Choroid plexus epithelial cell (primary cell): ENCODE measurements around the gene UBA1.

ENCODE experiments used
- DNase-seq: peaks from one replicate; pipeline ENCODE4 v3.0.0-alpha.2; 2010; ENCODE audit warnings: low read depth
- H3K4me3 ChIP-seq: 2 replicates; pipeline ENCODE4 v1.5.1; 2011; ENCODE audit warnings: low read depth, mild to moderate bottlenecking, control low read depth, low read length, moderate library complexity
- TF ChIP-seq, protein P1 (sequence below): conservative IDR thresholded peaks from 2 replicates; pipeline ENCODE4 v1.5.1; 2011; ENCODE audit warnings: low read depth, mild to moderate bottlenecking, control low read depth, inconsistent platforms, low read length, moderate library complexity

UBA1 gene

DNA sequence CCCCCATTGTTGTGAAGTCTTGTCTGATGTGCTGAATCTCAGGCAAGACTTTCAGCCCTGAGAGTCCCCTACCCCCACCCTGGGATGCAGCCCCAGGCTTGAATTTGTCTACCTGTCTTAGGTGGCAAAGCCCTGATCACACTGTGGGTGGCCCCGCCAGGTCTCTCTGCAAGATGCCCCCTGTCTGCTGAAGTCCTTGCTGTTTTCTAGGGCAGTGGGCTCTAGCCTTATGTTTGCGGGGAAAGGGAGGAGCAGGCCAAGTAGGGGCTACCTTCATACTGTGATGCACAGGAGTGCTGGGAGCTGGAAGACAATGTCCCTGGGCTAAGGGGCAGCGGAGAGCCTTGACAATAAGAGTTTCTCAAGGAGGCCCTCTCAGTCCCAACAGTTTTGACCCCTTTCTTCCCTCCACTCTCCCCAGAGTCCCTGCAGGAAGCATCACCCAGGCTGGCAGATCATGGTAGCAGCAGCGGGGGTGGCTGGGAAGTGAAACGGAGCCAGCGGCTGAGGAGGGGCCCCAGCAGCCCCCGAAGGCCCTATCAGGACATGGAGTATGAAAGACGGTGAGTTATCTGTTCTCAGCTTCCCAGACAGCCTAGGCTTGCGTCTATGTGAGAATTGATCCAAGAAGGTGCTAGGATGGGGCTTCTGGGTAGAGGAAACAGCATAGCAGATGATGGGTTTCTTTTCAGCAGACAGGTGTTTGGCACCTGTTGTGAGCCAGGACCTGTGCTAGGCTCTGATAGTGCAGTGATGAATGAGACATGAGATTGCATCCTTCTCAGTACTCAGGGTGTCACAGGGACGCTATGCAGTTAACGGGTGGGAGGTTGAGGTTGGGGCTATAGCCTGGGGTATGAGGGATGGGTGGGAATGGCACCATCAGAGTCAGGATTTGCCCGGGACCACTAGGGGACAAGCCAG lies 46.4 kb upstream of the UBA1 start:
- peak overlapping the region; percentile 83 for H3K4me3 ChIP-seq
- DNase-seq, result no peak
- TF ChIP-seq, protein P1, sequence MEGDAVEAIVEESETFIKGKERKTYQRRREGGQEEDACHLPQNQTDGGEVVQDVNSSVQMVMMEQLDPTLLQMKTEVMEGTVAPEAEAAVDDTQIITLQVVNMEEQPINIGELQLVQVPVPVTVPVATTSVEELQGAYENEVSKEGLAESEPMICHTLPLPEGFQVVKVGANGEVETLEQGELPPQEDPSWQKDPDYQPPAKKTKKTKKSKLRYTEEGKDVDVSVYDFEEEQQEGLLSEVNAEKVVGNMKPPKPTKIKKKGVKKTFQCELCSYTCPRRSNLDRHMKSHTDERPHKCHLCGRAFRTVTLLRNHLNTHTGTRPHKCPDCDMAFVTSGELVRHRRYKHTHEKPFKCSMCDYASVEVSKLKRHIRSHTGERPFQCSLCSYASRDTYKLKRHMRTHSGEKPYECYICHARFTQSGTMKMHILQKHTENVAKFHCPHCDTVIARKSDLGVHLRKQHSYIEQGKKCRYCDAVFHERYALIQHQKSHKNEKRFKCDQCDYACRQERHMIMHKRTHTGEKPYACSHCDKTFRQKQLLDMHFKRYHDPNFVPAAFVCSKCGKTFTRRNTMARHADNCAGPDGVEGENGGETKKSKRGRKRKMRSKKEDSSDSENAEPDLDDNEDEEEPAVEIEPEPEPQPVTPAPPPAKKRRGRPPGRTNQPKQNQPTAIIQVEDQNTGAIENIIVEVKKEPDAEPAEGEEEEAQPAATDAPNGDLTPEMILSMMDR, result no peak

DNA sequence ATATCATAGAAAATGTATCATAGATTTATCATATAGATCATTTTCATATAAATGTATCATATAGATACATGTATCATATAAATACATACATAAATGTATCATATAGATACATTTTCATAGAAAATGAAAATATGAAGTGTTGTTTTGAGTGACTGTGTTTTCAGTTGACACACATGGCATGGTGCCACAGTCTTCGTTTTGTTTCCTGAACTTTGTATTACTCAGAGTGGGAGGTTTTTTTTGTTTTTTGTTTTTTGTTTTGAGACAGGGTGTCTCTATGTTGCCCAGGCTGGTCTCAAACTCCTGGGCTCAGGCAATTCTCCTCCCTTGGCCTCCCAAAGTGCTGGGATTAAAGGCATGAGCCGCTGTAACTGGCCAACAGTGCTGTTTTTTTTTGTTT lies 44.7 kb upstream of the UBA1 start:
- no peak for DNase-seq
- TF ChIP-seq, protein P1, result no peak
- H3K4me3 ChIP-seq, result no peak overlapping the region

DNA sequence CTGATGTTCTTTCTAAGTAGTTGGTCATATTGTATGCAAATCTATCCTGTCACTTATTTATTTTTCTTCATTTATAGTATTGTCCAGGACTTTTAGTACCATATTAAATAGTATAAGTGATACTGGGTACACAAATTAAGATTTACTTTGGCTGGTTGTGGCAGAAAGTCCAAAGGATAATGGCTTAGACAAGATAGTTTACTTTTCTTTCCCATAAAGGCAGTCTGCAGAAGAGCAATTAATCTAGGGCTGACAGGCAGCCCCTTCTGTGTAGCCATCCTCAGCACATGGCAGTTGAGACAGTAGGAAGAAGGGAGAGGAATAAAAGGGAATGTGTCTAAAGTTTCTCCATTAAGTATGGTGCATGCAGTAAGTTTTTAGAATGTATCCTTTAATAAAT lies 42.2 kb upstream of the UBA1 start:
- no peak for DNase-seq
- no peak overlapping the region for H3K4me3 ChIP-seq
- TF ChIP-seq, protein P1, result no peak

DNA sequence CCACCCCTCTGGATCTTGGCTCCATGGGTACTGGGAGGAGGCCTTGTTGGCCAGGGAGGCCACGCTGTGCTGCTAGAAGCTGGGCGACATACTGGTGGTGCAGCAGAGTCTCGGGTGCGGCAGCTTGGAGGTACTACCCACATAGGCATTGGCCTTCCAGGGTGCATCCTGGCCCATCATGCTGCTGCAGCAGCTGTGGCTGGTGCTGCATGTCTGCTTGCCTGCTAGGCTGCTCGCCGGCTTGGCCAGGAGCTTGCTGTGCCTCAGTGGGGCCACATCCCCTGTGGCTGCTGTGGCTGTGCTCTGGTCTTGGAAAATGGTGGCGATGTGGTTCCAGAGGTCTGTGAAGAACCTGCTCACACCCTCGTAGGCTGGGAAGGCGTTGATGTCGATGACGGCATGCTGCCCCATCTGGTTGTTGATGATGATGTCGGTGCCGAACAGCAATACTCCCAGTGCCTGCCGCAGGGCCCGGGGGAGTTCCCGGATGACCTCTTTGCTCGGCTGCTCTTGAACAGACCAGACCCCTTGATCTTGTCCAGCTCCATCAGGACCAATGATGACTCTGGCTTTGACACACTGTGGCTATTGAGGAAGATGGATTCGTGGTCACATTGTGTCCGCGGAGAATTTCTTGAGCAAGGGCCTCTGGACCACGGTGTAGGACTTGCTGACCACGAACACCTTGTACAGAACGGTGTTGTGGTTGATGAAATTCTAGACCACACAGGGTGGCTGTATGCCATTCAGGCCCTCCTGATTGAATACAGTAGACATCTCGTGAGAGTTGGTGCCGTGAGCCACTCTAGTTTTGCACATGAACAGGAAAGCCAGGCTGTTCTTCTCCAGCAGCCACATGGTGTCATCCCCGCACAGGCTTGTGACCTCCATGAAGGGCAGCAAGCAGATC lies 36.8 kb upstream of the UBA1 start:
- H3K4me3 ChIP-seq, result no peak overlapping the region
- TF ChIP-seq, protein P1, result no peak
- no peak for DNase-seq

DNA sequence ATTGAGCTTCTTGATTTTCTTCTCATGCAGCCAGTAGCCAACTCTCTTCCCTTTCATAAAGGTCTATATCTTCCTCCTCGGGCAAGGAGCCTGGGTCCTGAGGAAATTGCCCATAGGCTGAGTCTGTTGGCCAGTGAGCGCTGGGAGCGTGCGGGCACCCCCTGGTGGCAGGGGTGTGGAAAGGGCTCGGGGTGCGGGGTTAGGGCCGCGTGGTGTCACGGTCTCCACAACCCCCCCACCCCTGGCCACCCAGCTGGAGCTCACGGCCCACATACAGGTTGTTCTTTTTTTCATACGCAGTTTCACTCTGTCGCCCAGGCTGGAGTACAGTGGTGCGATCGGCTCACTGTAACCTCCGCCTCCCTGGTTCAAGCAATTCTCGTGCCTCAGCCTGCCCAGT lies 35.5 kb upstream of the UBA1 start:
- no peak for DNase-seq
- TF ChIP-seq, protein P1, result no peak
- no peak overlapping the region for H3K4me3 ChIP-seq

DNA sequence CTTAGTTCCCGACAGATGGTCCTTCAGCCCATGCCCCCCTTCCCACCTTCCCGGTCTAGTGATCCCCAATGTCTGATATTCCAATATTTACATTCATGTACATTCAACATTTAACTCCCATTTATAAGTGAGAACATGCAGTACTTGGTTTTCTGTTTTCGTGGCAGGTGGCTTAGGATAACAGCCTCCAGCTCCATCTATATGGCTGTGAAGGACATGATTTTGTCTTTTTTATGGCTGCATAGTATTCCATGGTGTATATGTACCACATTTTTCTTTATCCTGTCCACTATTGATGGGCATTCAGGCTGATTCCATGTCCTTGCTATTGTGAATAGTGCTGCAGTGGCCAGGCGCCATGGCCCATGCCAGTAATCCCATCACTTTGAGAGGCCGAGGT lies 34.8 kb upstream of the UBA1 start:
- DNase-seq, result no peak
- TF ChIP-seq, protein P1, result no peak
- no peak overlapping the region for H3K4me3 ChIP-seq
